Left lobe of liver (tissue), 2 donors: ENCODE results near the gene MEI1. TPM values are rescaled to one million over a fixed set of nuclear protein-coding genes. Genes with fewer than 3 reads are reported as not detected.
A peak's percentile ranks its signal among the peaks of the same experiment; 100 is the strongest.

Source experiments
- ATAC-seq: fragments of 200-7000 bp; cut with Tn5 transposase; one replicate; pipeline ENCODE4 v1.9.1; 2020; ENCODE audit warnings: mild to moderate bottlenecking, moderate library complexity
- DNase-seq: peaks from one replicate; pipeline ENCODE4 v3.0.0-alpha.2; 2020; ENCODE audit warnings: low spot score
- total RNA-seq: library from RNA; stranded (reverse); gene quantifications from one replicate; pipeline ENCODE4 v1.2.1, GENCODE V29; 2021
- donor health status: DM: no; HTN: no; CAD: no; lungs with moderate emphysema.
- donor health status: DM: no; HTN: yes; CAD: no.

The MEI1 gene
- total RNA-seq, 1 donor from 2014 or later: 0.53 TPM

DNA sequence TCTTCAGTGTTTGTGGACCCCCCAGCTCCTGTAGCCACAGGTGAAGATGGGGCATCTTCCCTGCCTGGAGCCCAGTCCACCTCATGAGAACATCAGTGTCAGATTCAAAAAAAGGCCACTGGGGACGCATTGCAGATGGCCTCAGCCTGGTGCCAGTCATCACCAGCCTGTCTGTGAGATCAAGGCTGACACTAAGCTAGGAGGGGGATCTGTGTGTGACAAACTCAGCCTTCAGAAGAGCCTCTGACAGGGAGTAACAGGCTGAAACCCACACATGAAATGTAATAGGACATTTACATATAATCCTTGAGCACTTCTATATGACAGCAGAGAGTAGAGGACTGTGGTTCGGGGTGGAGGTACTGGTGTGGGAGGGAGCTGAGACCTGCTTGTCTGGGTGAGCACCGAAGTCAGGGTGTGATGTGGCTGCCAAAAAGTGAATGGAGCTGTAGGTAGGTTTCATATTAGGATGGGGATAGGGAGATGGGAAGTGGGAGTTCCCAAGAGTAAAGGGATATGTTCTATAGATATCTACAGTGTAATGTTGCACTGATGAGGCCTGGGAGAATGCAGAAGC, 80.7 kb downstream of the MEI1 start:
- ATAC-seq (no peak), DNase-seq (no peak)

DNA sequence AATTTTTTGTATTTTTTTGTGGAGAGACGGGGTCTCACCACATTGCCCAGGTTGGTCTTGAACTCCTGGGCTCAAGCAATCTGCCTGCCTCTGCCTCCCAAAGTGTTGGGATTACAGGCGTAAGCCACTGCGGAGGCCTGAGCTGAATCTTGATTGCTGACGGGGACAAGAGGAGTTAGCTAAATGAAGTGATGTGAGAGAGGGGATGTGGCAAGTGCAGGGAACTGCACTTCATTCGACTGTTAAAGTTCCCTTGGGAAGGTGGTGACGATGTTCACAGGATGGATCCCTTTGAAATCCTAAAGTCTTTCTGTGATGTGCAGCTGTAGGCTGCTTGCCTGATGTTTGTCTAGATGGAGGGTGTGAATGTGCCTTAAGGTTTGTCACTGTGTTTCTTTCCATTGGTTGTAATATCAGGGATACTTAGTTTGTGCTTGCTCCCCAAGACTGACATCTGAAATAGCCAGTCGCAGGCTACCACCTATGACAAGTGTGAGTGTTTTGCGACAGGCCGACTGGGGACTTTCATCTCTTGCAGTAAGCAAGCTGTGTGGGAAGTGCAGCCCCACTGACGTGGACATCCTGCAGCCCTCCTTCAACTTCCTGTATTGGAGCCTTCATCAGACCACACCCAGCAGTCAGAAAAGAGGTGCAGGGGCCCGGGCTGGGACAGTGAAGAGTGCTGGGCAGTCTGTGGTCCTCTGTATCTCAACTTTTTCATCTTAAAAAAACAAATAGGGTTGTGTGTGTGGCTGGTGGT, 81.6 kb downstream of the MEI1 start:
- DNase-seq: no peak
- ATAC-seq: peak; percentile 54

DNA sequence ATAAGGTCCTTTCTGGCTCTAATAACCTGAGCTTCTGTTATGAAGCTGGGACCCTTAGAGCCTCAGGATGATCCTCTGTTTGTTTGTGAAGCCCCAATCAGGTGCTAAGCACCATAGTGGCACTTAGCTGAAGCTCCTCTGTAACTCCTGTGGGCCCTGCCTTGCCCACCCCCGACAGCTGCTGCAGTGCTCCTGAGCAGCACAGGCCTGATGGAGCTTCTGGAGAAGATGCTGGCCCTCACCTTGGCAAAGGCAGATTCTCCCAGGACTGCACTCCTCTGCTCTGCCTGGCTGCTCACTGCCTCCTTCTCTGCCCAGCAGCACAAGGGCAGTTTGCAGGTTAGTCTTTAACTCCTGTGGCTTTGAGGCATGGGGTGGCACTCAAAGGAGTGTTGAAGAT, 82.2 kb downstream of the MEI1 start:
- no peak for DNase-seq
- ATAC-seq: no peak

DNA sequence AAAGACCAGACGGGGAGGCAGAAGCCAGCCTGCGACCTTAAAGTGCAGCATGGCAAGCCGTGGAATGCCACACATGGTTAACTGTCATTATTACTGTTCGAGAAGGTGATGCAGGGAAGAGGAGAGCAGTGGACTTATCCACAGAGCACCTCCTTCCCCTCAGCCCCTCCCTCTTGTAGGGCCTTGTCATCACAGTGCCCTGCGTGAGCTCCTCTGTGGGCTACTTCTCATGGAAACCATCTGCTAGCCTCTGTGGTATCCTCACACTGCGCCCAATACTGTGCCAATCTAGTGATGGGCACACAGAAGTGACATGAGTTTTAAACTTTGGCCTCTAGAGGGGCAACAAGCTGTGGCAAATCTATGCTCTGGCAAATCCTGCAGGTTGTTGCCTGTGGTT, 83.0 kb downstream of the MEI1 start:
- ATAC-seq (no peak), DNase-seq (no peak)

DNA sequence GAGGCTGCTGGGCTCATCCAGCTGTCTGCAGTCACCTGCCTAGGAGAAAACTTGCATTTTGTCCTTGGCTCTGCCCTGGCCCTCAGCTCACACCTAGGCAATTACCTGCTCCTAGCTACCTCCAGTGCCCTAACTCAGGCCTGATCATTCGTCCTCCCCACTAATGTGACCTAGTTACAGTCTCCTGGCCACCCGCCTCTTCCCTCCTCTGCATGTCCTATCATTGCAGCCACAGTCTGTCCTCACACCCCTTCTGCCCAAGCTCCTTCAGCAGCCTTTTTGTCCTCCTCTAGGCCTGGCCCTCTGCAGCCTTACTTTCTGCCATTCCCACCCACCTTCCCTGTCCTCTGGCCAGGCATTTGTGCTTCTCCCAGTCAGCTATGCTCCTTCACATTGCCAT, 83.4 kb downstream of the MEI1 start:
- DNase-seq: no peak
- ATAC-seq: no peak

DNA sequence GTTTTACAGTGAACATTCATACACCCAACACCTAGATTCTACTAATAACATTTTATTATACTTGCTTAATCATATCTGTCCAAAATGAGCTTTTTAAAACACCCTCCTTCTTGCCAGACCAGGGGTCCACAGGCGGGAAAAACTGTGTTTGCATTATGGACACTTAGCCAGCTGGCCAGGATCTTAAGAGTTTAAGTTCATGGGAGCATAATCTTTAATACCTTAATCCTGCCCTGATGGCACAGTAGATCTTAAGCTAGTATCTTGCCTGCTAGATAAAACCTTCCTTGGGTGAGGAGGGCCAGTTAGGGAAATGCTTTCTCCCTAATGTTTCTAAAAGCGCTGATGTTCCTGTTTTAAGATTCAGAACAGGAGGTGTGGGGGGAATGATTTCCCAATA, 88.0 kb downstream of the MEI1 start:
- no peak for ATAC-seq
- DNase-seq: no peak

DNA sequence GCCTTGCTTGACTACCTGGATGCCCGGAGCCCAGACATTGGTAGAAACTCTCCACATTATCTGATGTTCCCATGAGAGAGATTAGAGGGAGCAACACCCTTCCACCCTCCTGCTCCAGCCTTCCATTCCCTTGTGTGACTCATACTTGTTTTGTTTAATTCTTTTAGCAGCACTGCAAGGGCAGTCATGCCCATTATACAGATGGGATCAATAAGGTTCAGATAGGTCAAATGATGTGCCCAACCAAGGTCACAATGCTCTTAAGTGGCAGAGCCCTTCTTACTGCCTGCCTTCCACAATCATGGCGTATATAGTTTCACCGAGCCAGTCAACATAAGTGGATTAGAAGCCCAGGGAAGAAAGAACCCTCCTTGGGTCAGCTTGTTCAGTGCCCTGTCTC, 94.6 kb downstream of the MEI1 start:
- DNase-seq (no peak), ATAC-seq (no peak)

DNA sequence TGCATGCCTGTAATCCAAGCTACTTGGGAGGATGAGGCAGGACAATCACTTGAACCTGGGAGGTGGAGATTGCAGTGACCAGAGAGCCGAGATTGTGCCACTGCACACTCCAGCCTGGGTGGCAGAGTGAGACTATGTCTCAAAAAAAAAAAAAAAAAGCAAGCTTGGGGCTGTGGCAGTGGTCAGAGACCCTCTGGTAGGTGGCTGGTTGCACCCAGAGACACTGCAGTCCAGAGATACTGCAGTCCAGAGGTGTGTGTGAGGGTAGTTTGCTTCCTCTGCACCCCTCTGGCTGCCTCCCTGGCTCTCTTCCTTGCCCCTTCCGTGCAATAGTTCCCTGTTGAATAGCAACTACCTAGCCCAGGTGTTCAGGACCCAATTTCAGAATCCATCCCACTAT, 99.4 kb downstream of the MEI1 start:
- DNase-seq (no peak), ATAC-seq (no peak)

DNA sequence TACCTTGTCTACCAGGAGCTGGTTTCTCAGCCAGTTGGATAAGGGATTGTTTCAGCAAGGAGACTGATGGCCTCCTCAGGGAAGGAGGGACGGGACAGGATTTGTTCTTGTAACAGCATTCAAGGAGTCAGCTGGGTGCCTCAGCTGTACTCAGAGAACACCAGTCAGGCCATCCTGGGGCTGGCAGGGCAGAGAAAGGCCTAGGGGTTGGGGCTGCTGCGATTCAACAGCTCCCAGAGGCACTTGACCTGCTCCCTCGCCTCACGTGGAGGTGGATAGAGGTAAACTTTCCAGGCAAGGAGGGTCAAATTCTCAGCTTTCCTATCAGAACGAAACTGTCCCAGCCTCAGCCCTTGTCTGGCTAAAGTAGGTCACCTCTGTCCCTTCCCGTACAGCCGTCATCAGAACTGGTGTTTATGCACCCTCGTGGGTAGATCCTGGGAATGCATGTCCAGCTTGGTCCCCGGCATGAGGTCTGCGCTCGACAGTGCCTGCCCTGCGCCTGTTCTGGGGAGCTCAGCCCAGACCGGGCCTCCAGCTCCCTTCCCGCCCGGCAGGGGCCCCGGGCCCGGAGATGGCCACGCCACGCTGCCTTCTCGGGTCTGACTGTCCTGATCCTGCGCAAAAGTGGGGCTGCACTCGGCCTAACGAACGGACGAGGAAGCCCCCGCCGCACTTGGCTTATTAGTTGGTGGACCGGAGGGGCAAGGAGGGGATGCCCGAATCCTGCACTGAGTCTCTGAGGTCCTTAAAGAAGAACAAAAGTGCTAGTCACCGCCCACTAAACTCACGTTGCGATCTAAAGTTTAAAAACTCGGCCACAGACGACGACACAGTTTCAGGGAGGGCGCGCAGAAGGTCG, 100.4 kb downstream of the MEI1 start:
- DNase-seq (peak; percentile 58), ATAC-seq (peak; percentile 49)

DNA sequence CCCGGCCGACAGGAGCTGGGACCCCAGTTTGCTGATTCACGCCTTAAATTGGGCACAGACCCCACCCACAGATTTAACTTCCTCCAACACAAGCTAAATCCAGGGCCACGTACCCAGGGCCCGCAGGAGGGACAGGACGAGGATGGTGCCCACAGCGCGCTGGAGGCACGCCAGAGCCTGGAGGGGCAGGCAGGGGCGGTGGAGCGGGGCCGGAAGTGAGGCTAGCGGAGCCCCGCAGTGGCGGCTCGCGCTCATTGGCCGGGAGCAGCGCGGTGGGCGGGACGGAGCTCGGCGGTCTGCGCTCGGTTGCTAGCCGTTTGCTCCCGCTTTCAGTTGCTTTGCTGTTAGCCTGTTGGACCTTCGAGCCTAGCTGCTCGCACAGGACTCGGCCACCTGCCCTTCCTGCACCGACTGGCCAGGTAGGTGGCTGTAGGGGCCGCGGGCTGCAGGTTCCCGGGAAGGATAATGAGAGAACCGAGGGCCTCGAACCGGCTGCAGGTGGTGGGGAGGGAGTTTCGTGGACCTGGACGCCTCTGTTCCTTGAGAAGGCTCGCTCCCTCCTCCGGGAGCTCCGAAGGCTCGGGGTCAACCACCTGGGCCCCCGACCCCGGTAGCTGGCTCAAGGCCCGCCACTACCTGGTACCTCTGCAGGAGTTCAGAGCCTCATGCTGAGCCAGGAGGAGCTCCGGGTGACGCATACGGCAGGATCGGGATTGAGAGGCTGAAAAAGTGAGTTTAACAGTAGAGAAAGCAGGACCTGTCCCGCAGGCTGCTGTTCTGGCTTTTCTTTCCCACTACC, 101.2 kb downstream of the MEI1 start, which contains the start of gene CCDC134:
TSS of gene CCDC134 (plus strand) at position 332 of the 799 bp plus-strand sequence. CDS start 8,212 bp downstream, outside the sequence.
- ATAC-seq (peak; percentile 97), DNase-seq (peak; percentile 94)

DNA sequence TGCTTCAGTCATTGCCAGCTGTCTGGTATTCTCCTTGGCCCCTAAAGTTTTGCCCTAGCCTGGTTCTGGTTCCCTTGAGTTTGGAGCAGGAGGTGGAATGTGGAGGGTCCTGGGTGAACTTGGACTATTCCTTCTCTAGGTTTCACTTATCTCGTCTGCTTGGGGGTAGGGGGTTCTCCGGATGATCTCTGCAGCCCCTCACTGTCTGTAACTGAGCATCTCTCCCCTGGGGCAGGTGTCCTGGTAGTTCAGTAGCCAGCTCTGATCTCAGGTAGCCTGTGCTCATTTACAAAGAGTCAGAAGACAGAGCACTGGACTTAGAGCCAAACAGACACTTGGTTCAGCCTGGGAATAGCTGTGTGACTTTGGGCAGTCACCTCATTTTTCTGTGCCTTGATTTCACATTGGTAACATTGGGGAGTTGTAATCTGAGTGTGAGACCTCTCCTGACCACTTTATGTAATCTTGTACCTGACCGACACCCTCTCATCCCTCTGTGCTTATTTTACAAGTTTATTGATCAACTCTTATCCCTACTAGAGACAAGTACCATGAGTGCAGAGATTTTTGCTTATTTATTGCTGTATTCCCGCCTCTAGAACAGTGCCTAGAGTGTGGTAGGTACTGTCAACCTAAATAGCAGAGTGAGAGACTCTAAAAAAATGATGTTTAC, 102.0 kb downstream of the MEI1 start:
- DNase-seq (no peak), ATAC-seq (peak; percentile 3)

DNA sequence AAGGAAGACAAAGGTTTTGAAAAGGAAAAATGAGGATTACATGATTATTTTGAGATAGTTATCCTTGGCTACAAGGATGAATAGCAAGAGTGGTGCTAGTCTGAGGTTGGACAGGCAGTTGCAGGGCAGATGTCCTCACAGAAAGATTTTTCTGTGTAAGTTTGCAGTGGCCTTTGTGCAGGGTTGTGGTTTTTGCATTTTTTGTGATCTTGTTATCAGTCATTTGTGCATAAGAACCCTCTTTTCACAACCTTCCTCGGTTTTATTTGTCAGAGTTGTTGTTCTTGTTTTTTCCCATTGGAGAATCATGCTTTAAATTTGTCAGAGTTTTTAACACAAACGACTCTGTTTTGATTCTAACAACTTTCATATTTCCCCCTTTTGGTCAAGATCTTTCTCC, 102.6 kb downstream of the MEI1 start:
- ATAC-seq: no peak

DNA sequence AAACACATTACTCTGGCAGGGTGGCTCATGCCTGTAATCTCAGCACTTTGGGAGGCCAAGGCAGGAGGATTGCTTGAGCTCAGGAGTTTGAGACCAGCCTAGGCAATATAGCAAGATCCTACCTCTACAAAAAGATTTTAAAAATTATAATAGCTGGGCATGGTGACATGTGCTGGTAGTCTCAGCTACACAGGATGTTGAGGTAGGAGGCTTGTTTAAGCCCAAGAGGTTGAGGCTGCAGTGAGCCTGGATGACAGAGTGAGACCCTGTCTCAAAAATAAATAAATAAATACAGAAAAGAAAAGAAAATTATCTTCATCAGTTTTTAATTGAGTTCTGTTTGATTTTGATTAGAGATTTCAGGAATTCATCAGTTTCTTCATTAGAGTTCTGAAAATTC, 106.3 kb downstream of the MEI1 start:
- DNase-seq: no peak
- ATAC-seq: no peak

More for the DNA sequence above, 102.6 kb downstream of the MEI1 start:
- no peak for DNase-seq

DNA sequence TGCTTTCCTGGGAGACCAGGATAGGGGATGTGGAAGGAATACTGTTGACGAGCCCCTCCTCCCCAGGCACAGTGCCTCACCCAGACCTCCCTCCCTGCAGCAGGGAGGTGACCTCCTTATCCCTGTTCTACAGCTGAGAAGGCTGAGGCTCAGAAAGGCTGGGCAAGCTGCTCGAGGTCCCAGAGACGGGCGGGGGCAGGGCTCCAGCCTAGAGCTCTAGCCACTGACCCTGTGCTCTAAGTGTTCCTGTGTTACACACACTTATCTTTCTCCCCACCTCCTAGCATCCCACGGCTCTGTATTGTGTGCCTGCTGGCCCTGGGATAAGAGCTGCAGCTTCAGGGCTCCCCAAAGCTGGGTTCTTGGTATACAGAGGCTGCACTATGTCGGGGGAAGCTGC, 109.1 kb downstream of the MEI1 start:
- DNase-seq (no peak), ATAC-seq (no peak)

DNA sequence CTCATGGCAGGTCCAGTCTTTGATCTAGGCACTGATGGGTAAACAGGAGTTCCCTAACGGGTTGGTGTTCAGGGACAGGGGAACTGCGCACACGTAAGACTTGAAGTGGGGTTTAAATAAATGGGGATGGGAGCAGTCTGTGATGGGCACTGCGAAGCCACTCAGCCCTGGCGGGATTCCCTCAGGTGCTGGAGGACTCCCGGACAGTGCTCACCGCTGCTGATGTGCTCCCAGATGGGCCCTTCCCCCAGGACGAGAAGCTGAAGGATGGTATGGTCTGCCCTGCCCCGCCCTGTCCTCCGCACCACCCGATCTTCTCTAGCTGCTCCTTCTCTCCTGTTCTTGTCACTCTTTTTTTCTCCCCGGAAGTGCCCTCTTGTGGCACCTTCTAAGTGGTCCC, 110.7 kb downstream of the MEI1 start:
- no peak for DNase-seq
- ATAC-seq: no peak

DNA sequence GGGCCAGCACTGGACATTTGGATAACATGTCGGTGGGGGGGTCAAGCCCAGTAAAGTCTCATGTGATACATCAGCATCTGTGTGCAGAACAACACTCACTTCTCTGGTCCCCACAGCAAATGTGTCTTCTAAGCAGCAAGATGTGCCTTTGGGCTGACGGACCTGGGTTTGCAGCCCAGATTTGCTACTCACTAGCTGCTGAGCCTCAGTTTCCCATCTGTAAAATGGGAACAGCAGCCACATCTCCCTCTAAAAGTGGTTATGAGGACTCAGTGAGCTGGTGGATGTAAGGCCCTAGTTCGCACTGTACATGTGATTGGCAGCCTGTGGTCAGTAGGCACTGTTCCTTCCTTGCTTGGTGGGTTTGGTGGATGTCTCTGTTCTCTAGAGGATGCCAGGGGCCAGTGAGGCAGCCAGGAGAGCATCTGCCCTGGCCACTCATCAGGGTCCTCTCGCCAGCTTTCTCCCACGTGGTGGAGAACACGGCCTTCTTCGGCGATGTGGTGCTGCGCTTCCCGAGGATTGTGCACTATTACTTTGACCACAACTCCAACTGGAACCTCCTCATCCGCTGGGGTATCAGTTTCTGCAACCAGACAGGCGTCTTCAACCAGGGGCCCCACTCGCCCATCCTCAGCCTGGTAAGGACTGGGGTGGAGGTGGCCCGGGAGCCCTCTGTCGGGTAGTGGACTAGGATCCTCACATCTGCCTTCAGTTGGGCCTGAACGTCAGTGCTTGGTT, 113.7 kb downstream of the MEI1 start:
- ATAC-seq: no peak
- DNase-seq: no peak

DNA sequence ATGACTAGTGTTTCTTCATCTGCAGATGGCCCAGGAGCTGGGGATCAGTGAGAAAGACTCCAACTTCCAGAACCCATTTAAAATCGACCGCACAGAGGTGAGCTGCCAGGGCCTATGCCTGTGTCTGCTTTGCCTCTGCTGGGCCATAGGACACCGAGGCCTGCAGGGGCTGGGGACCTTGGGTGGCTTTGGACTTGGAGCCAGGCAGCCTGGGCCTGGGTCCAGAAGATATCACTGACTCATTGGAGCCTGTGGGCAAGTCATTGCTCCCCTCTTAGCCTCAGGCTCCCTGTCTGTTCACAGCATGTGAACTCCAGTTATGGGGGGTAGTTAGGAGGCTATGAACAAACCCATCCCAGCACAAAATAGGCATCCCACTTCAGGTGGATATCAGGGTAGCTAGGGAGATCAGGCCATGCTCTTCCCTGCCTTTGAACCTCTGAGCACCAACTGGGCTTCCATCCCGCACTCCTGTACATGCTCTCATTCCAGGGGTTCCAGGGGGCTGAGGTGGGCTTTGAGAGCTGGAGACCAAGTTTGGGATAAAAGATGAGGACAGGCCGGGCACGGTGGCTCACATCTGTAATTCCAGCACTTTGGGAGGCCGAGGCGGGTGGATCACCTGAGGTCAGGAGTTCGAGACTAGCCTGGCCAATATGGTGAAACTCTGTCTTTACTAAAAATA, 114.6 kb downstream of the MEI1 start:
- ATAC-seq (no peak), DNase-seq (no peak)

DNA sequence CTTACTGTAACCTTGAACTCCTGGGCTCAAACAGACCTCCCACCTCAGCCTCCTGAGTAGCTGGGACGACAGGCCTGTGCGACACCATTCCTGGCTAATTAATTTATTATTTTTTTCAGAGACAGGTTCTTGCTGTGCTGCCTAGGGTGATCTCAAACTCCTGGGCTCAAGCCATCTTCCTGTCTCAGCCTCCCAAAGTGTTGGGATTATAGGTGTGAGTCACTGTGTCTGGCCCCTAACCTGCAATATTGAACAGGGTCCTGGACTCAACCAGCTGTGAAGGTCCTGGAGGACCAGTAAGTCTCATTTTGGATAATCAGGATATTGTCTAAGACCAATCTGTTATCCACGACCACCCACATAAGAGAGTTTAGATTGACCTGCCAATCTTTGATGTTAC, 116.4 kb downstream of the MEI1 start:
- no peak for ATAC-seq

DNA sequence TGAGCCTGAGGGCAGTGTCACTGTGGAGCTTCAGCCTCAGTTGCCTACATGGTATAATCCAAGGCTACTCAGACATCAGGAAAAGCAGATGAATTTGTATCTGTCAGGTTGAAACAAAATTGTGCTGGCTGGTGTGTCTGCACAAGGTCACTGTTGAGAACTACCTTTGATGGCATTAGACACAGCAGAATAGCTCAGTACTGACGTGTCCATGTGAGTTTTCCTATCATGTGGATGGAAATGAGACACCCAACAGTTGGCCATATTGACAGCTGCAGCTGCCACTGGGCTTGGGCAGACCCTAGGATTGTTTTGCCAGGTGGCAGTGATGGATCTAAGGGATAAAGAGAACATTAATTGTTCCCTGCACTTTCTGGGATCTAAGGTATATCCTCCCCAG, 116.9 kb downstream of the MEI1 start:
- DNase-seq (no peak), ATAC-seq (no peak)

More for the DNA sequence above, 116.4 kb downstream of the MEI1 start:
- no peak for DNase-seq
